PC-9 (cell line): Measurements from ENCODE around the gene C1orf105.

ENCODE experiments used
- CTCF ChIP-seq: fragments of 200-600 bp; sonication (generic); conservative IDR thresholded peaks from 2 replicates; pipeline ENCODE4 v1.6.1; 2017; ENCODE audit warnings: mixed run types, antibody characterized with exemption, mild to moderate bottlenecking, moderate library complexity
- EZH2 ChIP-seq: fragments of 200-600 bp; sonication (generic); IDR thresholded peaks from 2 replicates; pipeline ENCODE4 v1.8.0; 2017; ENCODE audit warnings: antibody characterized with exemption, low read depth

GRCh38 chr1:172483448-172483847 lies 63.0 kb downstream of the C1orf105 start:
- TF ChIP-seq CTCF (no peak), EZH2 (no peak)
